H9 (cell line): Measurements from ENCODE around the gene CRABP2. TPM values are rescaled to one million over a fixed set of nuclear protein-coding genes. Genes with fewer than 3 reads are reported as not detected.

Experiments used
- DNase-seq: peaks from one replicate; pipeline ENCODE4 v3.0.0-alpha.2; 2017
- H2AFZ ChIP-seq: one replicate; pipeline ENCODE4 v1.6.1; 2013; ENCODE audit warnings: mild to moderate bottlenecking, low read length, control low read depth, moderate library complexity
- H2AK5ac ChIP-seq: 2 replicates; pipeline ENCODE4 v1.6.1; 2013; ENCODE audit warnings: low read length, control low read depth, mixed read lengths; ENCODE audit not compliant: insufficient read length
- H2BK120ac ChIP-seq: one replicate; pipeline ENCODE4 v1.6.1; 2013; ENCODE audit warnings: low read depth, mild to moderate bottlenecking, low read length, control low read depth, inconsistent platforms; ENCODE audit not compliant: poor library complexity, severe bottlenecking
- H2BK12ac ChIP-seq: 2 replicates; pipeline ENCODE4 v1.6.1; 2013; ENCODE audit warnings: low read length, control low read depth, mixed read lengths, low read depth; ENCODE audit not compliant: insufficient read length
- H2BK15ac ChIP-seq: 2 replicates; pipeline ENCODE4 v1.6.1; 2013; ENCODE audit warnings: low read depth, low read length, control low read depth
- H2BK20ac ChIP-seq: one replicate; pipeline ENCODE4 v1.6.1; 2013; ENCODE audit warnings: low read depth, mild to moderate bottlenecking, low read length, control low read depth, inconsistent platforms; ENCODE audit not compliant: poor library complexity, severe bottlenecking
- H2BK5ac ChIP-seq: 2 replicates; pipeline ENCODE4 v1.6.1; 2013; ENCODE audit warnings: low read length, control low read depth, mixed read lengths; ENCODE audit not compliant: insufficient read length
- H3K14ac ChIP-seq: 2 replicates; pipeline ENCODE4 v1.6.1; 2013; ENCODE audit warnings: low read length, control low read depth; ENCODE audit not compliant: insufficient read depth
- H3K18ac ChIP-seq: 2 replicates; pipeline ENCODE4 v1.6.1; 2013; ENCODE audit warnings: low read depth, mild to moderate bottlenecking, mixed read lengths, low read length, control low read depth; ENCODE audit not compliant: insufficient read length
- H3K23ac ChIP-seq: 2 replicates; pipeline ENCODE4 v1.6.1; 2013; ENCODE audit warnings: low read length, control low read depth, mixed read lengths, low read depth; ENCODE audit not compliant: insufficient read length
- H3K23me2 ChIP-seq: 2 replicates; pipeline ENCODE4 v1.6.1; 2013; ENCODE audit warnings: low read depth, mild to moderate bottlenecking, mixed read lengths, low read length, control low read depth; ENCODE audit not compliant: insufficient read length, poor library complexity, severe bottlenecking
- H3K27ac ChIP-seq: 2 replicates; pipeline ENCODE4 v1.5.1; 2013; ENCODE audit warnings: low read length, control low read depth, mixed read lengths, low read depth; ENCODE audit not compliant: insufficient read length
- H3K27me3 ChIP-seq: 2 replicates; pipeline ENCODE4 v1.6.1; 2013; ENCODE audit warnings: low read length, control low read depth, inconsistent platforms; ENCODE audit not compliant: insufficient read depth
- H3K4ac ChIP-seq: 2 replicates; pipeline ENCODE4 v1.6.1; 2013; ENCODE audit warnings: low read depth, mild to moderate bottlenecking, control low read depth, inconsistent platforms, low read length, moderate library complexity
- H3K4me1 ChIP-seq: 2 replicates; pipeline ENCODE4 v1.6.1; 2013; ENCODE audit warnings: low read length, control low read depth, inconsistent platforms; ENCODE audit not compliant: insufficient read depth
- H3K4me2 ChIP-seq: 2 replicates; pipeline ENCODE4 v1.6.1; 2013; ENCODE audit warnings: low read length, control low read depth, mixed read lengths; ENCODE audit not compliant: insufficient read length, insufficient read depth
- H3K56ac ChIP-seq: 2 replicates; pipeline ENCODE4 v1.6.1; 2013; ENCODE audit warnings: low read depth, mild to moderate bottlenecking, mixed read lengths, low read length, control low read depth; ENCODE audit not compliant: insufficient read length
- H3K79me1 ChIP-seq: 2 replicates; pipeline ENCODE4 v1.6.1; 2013; ENCODE audit warnings: low read depth, mild to moderate bottlenecking, moderate library complexity, low read length, control low read depth, inconsistent platforms; ENCODE audit not compliant: insufficient read depth, poor library complexity, severe bottlenecking
- H3K79me2 ChIP-seq: 2 replicates; pipeline ENCODE4 v1.6.1; 2013; ENCODE audit warnings: low read length, control low read depth, inconsistent platforms; ENCODE audit not compliant: insufficient read depth
- H3K9ac ChIP-seq: 2 replicates; pipeline ENCODE4 v1.6.1; 2013; ENCODE audit warnings: low read length, control low read depth, mixed read lengths; ENCODE audit not compliant: insufficient read length; ENCODE audit errors: extremely low read depth
- H3K9me3 ChIP-seq: one replicate; pipeline ENCODE4 v1.6.1; 2013; ENCODE audit warnings: low read depth, low read length, inconsistent platforms; ENCODE audit not compliant: control insufficient read depth
- H3T11ph ChIP-seq: one replicate; pipeline ENCODE4 v1.6.1; 2013; ENCODE audit warnings: mild to moderate bottlenecking, low read length, control low read depth, inconsistent platforms
- H4K20me1 ChIP-seq: one replicate; pipeline ENCODE4 v1.6.1; 2013; ENCODE audit not compliant: control insufficient read depth, insufficient read length, insufficient read depth
- H4K5ac ChIP-seq: 2 replicates; pipeline ENCODE4 v1.6.1; 2013; ENCODE audit warnings: low read depth, mild to moderate bottlenecking, mixed read lengths, low read length, control low read depth; ENCODE audit not compliant: insufficient read length
- H4K8ac ChIP-seq: replicated peaks from 2 replicates; pipeline ENCODE4 v1.6.1; 2013; ENCODE audit warnings: low read length, control low read depth, mixed read lengths, low read depth; ENCODE audit not compliant: insufficient read length
- H4K91ac ChIP-seq: 2 replicates; pipeline ENCODE4 v1.6.1; 2013; ENCODE audit warnings: low read depth, mild to moderate bottlenecking, moderate library complexity, mixed read lengths, low read length, control low read depth; ENCODE audit not compliant: insufficient read length
- H3K27ac Mint-ChIP-seq, 3 experiments: 2 replicates in 2 of 3; 3 replicates in 1 of 3; pipeline ENCODE4 v1.8.0; 2020 to 2021; ENCODE audit warnings: mixed read lengths in 3 of 3, mild to moderate bottlenecking in 1 of 3, moderate library complexity in 1 of 3
- H3K27me3 Mint-ChIP-seq: 2 replicates; pipeline ENCODE4 v1.8.0; 2021; ENCODE audit warnings: low read depth, mild to moderate bottlenecking, moderate library complexity, mixed read lengths
- H3K36me3 Mint-ChIP-seq, 3 experiments: 2 replicates in 2 of 3; 3 replicates in 1 of 3; pipeline ENCODE4 v1.8.0; 2020 to 2021; ENCODE audit warnings: low read depth in 3 of 3, mixed read lengths in 3 of 3; ENCODE audit not compliant: insufficient read depth in 1 of 3
- H3K4me1 Mint-ChIP-seq, 2 experiments: 2 replicates each; pipeline ENCODE4 v1.8.0; 2020; ENCODE audit warnings: mixed read lengths in 2 of 2
- H3K4me3 Mint-ChIP-seq, 2 experiments: 2 replicates in 1 of 2; 3 replicates in 1 of 2; pipeline ENCODE4 v1.8.0; 2020 to 2021; ENCODE audit warnings: mild to moderate bottlenecking in 2 of 2, mixed read lengths in 2 of 2, moderate library complexity in 1 of 2
- H3K9me3 Mint-ChIP-seq, 2 experiments: 2 replicates in 1 of 2; 3 replicates in 1 of 2; pipeline ENCODE4 v1.8.0; 2020; ENCODE audit warnings: mild to moderate bottlenecking in 2 of 2, mixed read lengths in 2 of 2, moderate library complexity in 1 of 2
- CTCF ChIP-seq: fragments of 200-600 bp; sonication (generic); conservative IDR thresholded peaks from 3 replicates; pipeline ENCODE4 v1.8.0; 2021; ENCODE audit warnings: antibody characterized with exemption, mild to moderate bottlenecking
- WGBS: extraction: QIAGEN DNeasy Blood & Tissue Kit; methylation state at CpG from one replicate; pipeline ENCODE4 v1.1.7; 2013; ENCODE audit warnings: missing lambda C conversion rate, low lambda C conversion rate, mixed read lengths; ENCODE audit not compliant: insufficient read length; ENCODE audit errors: extremely low coverage; 5-methylcytosine and 5-hydroxymethylcytosine counted together
- total RNA-seq: library from RNA; stranded (reverse); gene quantifications from 2 replicates; pipeline ENCODE4 v1.2.1, GENCODE V29; 2021

The CRABP2 gene
- total RNA-seq, 1 experiment from 2014 or later, result 184 TPM

GRCh38 chr1:156733989-156734584, 28.7 kb upstream of the CRABP2 start:
- Histone ChIP-seq H3K9ac (no peak overlapping the region), H3K4me2 (no peak overlapping the region), H3K79me1 (no peaks in the 10 kb centered on the region), H3K79me2 (no peaks in the 10 kb centered on the region), H4K91ac (no peak overlapping the region), H3K56ac (no peak overlapping the region), H2BK120ac (no peak overlapping the region), H2AFZ (no peak overlapping the region), H3K4ac (no peak overlapping the region), H3K27ac (no peak overlapping the region), H2AK5ac (no peak overlapping the region), H3K14ac (no peak overlapping the region), H3K23ac (no peak overlapping the region), H3K4me1 (no peaks in the 10 kb centered on the region), H4K5ac (no peak overlapping the region), H4K8ac (no peak overlapping the region), H4K20me1 (no peaks in the 10 kb centered on the region), H2BK15ac (no peak overlapping the region), H3K23me2 (no peaks in the 10 kb centered on the region), H2BK5ac (no peak overlapping the region), H3T11ph (no peak overlapping the region), H3K27me3 (no peaks in the 10 kb centered on the region), H2BK12ac (no peak overlapping the region), H3K9me3 (no peaks in the 10 kb centered on the region), H3K18ac (no peak overlapping the region), H2BK20ac (no peak overlapping the region)
- WGBS, result no CpG with 5 or more reads among the region's 20 CpGs
- no peak for TF ChIP-seq CTCF
- no peak overlapping the region; a peak in 1 of 7 replicates for H3K27ac Mint-ChIP-seq
- peaks cover 9 to 10% of the 10 kb centered on the region in 2 experiments for H3K4me1 Mint-ChIP-seq
- no peaks in the 10 kb centered on the region for H3K27me3 Mint-ChIP-seq
- H3K9me3 Mint-ChIP-seq, result no peaks in the 10 kb centered on the region
- peaks cover 4 to 21% (median 21%) of the 10 kb centered on the region in 3 experiments; a peak in 6 of 7 replicates for H3K36me3 Mint-ChIP-seq
- H3K4me3 Mint-ChIP-seq, result no peak overlapping the region
- no peak for DNase-seq
